Urinary bladder (tissue), 4 donors: ENCODE data around the gene OIP5. TPM values are rescaled to one million over a fixed set of nuclear protein-coding genes. Genes with fewer than 3 reads are reported as not detected.
A peak's percentile ranks its signal among the peaks of the same experiment; 100 is the strongest.

Experiments used
- DNase-seq: peaks from one replicate; pipeline ENCODE4 v3.0.0-alpha.2; 2015; ENCODE audit errors: extremely low spot score
- H3K27ac ChIP-seq: one replicate; pipeline ENCODE4 v1.5.1; 2013; ENCODE audit warnings: low read depth, mild to moderate bottlenecking, moderate library complexity
- H3K36me3 ChIP-seq: one replicate; pipeline ENCODE4 v1.6.1; 2013; ENCODE audit warnings: mild to moderate bottlenecking, moderate library complexity; ENCODE audit not compliant: insufficient read depth
- H3K4me1 ChIP-seq: one replicate; pipeline ENCODE4 v1.6.1; 2013; ENCODE audit warnings: mild to moderate bottlenecking, moderate library complexity; ENCODE audit not compliant: insufficient read depth
- H3K4me3 ChIP-seq: one replicate; pipeline ENCODE4 v1.5.1; 2013; ENCODE audit warnings: low read depth, low read length
- WGBS: extraction: QIAGEN DNeasy Blood & Tissue Kit; methylation state at CpG from one replicate; pipeline ENCODE4 v1.1.7; 2013; 5-methylcytosine and 5-hydroxymethylcytosine counted together
- polyA plus RNA-seq: library from polyadenylated mRNA; stranded (reverse); fragments of 200-250 nt; gene quantifications from one replicate; pipeline ENCODE4 v1.2.3, GENCODE V29; 2013
- total RNA-seq: library from RNA; depleted of rRNA; stranded (reverse); fragments of >200 nt; gene quantifications from one replicate; pipeline ENCODE4 v1.2.3, GENCODE V29; 2014
- donor health status: healthy with polysubstance abuse.
- donor health status: healthy.

The OIP5 gene
- total RNA-seq (6.1 TPM), polyA plus RNA-seq (1.4 TPM)

DNA sequence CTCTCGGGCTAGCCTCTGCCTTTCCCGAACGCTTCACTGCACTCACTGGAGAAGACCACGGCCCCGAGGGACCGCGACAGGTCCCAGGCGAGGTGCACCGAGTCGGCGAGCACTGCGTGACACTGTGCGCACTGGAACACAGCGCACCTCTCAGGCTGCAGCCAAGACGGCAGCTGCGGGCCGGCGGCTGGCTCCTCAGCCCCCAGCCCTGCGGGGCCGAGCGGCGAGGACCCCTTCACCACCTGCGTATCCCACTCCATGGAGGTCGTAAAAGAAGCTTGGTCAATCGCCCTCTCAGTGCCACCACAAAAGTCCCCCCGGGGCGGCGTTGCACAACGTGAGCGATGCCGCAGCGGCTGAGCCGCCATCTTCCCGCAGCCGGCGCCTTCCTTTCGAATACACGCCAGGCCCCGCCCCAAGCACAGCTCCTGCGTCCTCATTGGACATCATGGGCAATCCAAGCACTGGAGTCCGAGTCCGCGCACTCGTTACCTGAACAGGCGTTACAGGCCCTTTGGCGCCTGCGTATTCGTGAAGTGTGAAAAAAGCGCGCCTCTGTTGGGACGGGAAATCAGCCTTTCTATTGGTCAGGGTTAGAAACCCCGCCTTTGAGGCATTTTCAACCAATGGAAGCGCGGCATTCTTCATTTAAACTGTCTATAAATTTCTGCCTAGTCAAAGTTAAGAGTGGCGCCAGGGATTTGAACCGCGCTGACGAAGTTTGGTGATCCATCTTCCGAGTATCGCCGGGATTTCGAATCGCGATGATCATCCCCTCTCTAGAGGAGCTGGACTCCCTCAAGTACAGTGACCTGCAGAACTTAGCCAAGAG lies at the start of gene OIP5, which contains the start of gene NUSAP1:
Gene OIP5 (minus strand): TSS at position 398 of the 832 bp plus-strand sequence. CDS start 30 bp downstream, at position 368.
Gene NUSAP1 (plus strand): TSS at position 688 of the 832 bp plus-strand sequence. CDS start 77 bp downstream, at position 765.
- Histone ChIP-seq H3K4me3 (peak within 1 kb of the TSS; percentile 63), H3K4me1 (no peaks in the 10 kb centered on the region), H3K36me3 (no peaks in the 10 kb centered on the region), H3K27ac (no peak within 1 kb of the TSS)
- DNase-seq = peak; percentile 99
- under 1% methylated on average over 64 of the region's 64 CpGs for WGBS

DNA sequence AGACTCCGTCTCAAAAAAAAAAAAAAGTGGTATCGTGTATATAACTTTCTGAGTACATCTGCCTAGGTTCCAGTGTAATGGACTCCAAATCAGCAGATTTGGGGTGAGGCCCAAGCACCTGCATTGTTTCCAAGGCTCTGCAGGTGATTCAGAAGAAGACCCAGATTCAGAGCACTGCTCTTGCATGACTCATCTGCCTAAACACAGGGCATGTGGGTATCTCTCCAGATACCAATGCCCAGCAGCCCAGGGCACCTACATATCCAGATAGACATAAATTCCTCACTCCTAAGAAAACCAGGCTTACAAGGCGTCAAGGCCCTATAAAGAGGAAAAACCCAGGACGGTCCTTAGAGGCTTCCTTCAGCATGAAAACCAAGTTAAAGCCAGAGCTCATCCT lies 45.6 kb upstream of the OIP5 start:
- H3K36me3 ChIP-seq = no peaks in the 10 kb centered on the region
- 98% methylated on average over 4 of the region's 4 CpGs for WGBS

DNA sequence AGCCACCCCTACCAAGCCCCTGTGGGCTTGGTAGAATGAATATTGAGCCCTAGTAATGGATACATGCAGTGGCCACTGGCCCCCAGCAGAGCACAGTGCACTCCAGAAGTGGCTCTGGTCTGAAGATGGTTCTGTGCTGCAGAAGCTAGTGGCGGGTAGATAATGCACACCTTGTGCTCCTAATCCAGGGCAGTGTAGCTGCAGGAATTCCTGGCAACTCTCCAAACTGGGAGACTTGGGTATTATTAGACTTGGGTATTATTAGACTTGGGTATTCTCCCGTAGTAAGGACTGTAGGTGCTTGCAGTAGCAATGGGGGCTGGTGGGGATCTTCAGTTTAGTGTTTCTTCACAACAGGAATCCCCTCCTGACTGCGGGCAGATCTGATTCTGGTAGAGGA lies 35.0 kb upstream of the OIP5 start:
- no peak for DNase-seq
- H3K36me3 ChIP-seq = no peaks in the 10 kb centered on the region
- no peak overlapping the region for H3K27ac ChIP-seq
- 88% methylated on average over 3 of the region's 3 CpGs for WGBS
- no peak overlapping the region for H3K4me3 ChIP-seq
- H3K4me1 ChIP-seq = no peaks in the 10 kb centered on the region

More for the DNA sequence above, 45.6 kb upstream of the OIP5 start:
- DNase-seq = no peak
- H3K27ac ChIP-seq = no peak overlapping the region
- H3K4me1 ChIP-seq = no peaks in the 10 kb centered on the region
- H3K4me3 ChIP-seq = no peak overlapping the region

DNA sequence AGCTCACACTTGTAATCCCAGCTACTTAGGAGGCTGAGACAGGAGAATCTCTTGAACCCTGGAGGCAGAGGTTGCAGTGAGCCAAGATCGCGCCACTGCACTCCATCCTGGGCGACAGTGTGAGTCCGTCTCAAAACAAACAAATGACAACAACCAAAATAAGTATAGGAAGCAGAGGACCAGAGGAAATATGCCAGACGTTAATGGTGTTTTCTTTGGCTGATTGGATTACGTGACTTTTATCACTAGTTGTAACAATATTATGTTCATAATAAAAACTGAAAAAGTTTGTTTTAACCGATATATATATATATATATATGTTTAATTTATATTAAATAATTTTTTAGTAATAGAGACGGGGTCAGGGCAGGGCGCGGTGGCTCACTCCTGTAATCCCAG lies 22.0 kb upstream of the OIP5 start:
- DNase-seq = no peak
- Histone ChIP-seq H3K36me3 (no peaks in the 10 kb centered on the region), H3K4me1 (no peaks in the 10 kb centered on the region), H3K27ac (no peak overlapping the region), H3K4me3 (no peak overlapping the region)
- 95% methylated on average over 10 of the region's 10 CpGs for WGBS

DNA sequence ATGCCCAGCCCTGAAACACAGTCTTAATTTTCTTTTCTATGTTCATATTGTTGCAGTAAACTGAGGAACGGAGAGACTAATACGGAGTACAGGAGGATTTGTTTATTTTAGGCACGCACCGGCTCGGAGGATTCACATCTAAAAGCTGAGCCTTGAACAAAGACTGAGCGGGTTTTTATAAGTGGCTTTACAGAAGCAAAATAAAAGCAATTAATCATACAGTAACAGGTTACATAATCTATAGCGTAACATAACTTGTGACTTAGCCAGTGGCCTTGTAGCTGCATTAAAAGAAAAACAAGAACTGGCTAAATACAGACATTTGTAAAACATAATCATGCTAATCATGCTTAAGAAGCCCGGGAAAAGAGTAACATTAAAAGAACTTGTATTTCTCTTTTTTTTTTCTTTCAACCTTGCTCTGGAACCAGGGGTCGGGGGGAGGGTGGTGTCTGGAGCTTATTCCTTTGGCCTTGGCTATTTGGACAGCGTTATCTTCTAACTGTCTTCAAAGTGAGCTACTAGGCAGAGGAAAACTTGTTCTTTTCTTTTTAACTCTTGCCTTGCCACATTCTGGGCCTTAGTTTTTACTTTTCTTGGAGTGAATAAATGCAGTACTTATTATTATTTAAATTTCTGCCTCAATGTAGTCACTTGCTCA lies 17.8 kb upstream of the OIP5 start:
- 71% methylated on average over 10 of the region's 10 CpGs for WGBS
- H3K27ac ChIP-seq = no peak overlapping the region
- H3K4me3 ChIP-seq = no peak overlapping the region
- H3K4me1 ChIP-seq = no peaks in the 10 kb centered on the region
- no peaks in the 10 kb centered on the region for H3K36me3 ChIP-seq
- DNase-seq = no peak

DNA sequence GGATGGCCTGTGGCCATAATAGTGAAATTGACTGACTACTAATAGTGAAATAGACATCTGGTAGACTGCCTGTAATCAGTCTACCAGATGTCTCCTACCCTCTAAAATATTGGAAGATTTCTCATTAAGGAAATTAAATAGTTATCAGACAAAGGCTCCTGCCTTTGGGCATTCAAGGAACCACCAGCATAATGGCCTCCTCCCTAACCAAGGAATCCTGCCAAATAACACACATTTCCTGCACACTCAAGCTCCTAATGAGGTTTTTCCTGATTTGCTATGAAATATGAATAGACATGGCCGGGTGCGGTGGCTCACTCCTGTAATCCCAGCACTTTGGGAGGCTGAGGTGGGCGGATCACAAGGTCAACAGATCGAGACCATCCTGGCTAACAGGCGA lies 14.8 kb upstream of the OIP5 start:
- no peak for DNase-seq
- no peaks in the 10 kb centered on the region for H3K36me3 ChIP-seq
- WGBS = 94% methylated on average over 5 of the region's 5 CpGs
- H3K27ac ChIP-seq = no peak overlapping the region
- no peaks in the 10 kb centered on the region for H3K4me1 ChIP-seq
- H3K4me3 ChIP-seq = no peak overlapping the region

DNA sequence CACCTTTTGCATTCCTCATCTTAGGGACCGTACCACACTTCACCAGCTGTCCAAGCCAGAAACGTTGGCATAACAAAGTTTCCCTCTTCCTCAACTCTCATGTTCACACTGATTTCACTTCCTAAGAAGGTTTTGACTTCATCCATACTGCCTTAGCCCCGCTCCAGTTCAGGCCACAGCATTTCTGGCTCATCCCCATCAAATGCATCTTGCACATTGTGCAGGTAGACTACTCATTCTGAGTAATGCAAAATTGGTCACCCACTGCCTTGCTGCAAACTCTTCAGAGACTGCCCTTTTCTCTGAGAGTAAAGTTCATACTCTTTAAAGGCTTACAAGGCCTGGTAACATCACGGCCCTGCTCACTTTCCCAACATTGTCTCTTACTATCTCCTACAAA lies 9.1 kb upstream of the OIP5 start:
- Histone ChIP-seq H3K4me1 (no peaks in the 10 kb centered on the region), H3K36me3 (no peaks in the 10 kb centered on the region), H3K27ac (no peak overlapping the region), H3K4me3 (no peak overlapping the region)
- DNase-seq = no peak
- WGBS = 89% methylated on average over 4 of the region's 4 CpGs

DNA sequence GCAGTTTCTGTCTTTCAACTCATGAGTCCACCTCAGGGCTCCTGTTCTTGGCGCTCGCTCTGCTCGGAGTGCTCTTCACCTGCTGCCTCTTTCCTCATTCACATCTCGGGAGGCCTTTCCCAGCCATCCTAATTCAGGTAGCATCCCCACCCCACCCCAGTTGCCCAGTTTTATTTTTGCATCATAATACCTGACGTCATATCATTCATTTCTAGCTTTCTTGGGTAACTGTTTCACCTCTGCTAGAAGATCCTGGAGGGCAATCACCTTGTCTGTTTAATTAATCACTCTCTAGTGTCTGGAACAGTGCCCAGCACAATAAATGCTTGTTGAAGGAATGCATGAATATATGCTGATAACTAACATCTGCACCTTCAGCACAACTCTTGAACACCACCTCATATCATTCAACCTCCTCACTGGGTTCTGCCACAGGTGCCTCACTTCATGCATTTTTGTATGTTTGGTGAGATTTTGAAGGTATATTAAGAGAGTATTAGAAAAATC lies 7.9 kb upstream of the OIP5 start:
- Histone ChIP-seq H3K4me1 (no peaks in the 10 kb centered on the region), H3K36me3 (no peaks in the 10 kb centered on the region), H3K4me3 (no peak overlapping the region), H3K27ac (no peak overlapping the region)
- 96% methylated on average over 5 of the region's 5 CpGs for WGBS
- DNase-seq = no peak

DNA sequence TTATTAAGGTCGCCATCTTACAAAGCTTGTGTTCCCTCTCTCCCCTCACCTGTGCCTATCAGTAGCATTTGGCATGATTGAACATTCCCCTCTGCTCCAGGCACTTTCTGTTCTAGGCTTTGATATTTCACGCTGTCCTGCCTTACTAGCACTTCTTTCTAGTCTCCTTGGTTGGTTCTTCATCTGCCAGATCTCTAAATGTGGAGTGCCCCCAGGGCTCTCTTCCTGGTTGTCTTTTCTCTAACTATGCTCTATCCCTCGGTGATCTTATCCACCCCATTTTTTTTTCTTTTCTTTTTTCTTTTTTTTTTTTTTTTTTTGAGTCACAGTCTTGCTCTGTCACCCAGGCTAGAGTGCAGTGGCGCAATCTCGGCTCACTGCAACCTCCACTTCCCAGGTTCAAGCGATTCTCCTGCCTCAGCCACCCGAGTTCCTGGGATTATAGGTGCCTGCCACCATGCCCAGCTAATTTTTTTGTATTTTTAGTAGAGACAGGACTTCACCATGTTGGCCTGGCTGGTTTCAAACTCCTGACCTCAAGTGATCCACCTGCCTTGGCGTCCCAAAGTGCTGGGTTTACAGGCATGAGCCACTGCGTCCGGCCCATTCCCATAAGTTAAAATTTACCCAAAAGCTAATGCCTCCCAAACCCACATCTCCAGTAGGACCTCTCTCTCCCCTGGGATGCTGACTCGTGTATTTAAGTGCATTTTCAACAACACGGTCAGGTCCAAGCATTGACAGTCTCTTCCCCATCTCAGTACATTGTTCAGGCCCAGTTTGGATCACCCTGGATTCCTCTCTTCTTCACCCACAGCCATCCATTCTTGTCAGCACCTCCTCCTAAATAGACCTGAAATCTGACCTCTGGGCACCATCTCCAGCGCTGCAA lies 5.5 kb upstream of the OIP5 start:
- WGBS = 87% methylated on average over 13 of the region's 13 CpGs
- H3K27ac ChIP-seq = no peak overlapping the region

DNA sequence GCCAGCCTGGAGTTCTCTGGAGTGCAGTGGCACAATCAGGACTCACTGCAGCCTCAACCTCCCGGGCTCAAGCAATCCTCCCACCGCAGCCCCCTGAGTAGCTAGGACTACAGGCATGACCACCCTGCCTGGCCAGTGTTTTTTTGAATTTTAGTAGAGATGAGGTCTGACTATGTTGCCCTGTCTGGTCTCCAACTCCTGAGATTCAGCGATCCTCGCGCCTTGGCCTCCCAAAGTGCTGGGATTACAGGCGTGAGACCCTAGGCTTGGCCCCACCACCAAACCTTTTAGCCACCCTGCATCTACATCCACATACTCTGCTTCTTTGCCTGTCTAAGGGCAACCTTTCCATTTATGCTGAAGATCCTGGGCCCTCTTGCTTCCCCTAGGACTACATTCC lies 4.7 kb upstream of the OIP5 start:
- DNase-seq = no peak
- no peak overlapping the region for H3K27ac ChIP-seq
- no peaks in the 10 kb centered on the region for H3K36me3 ChIP-seq
- H3K4me3 ChIP-seq = no peak overlapping the region
- WGBS = 98% methylated on average over 6 of the region's 6 CpGs
- no peaks in the 10 kb centered on the region for H3K4me1 ChIP-seq

More for the DNA sequence above, 5.5 kb upstream of the OIP5 start:
- Histone ChIP-seq H3K4me3 (no peak overlapping the region), H3K4me1 (no peaks in the 10 kb centered on the region), H3K36me3 (no peaks in the 10 kb centered on the region)
- no peak for DNase-seq

DNA sequence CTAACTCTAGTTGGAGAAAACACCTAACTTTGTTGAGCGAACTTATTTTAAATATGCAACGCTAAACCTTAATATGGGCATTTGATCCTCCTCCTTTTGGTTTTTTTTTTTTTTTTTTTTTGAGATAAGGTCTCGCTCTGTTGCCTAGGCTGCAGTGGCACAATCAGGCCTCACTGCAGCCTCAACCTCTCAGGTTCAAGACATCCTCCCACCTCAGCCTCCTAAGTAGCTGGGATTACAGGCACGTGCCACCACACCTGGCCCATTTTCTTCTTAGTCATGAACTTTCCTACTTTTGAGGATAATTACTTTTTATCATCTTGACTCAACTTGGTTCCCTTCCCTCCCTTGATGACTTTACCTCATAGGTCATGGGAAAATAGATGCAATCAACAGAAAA lies 4.2 kb upstream of the OIP5 start:
- H3K27ac ChIP-seq = no peak overlapping the region
- WGBS = 93% methylated on average over 4 of the region's 4 CpGs
- no peak for DNase-seq

DNA sequence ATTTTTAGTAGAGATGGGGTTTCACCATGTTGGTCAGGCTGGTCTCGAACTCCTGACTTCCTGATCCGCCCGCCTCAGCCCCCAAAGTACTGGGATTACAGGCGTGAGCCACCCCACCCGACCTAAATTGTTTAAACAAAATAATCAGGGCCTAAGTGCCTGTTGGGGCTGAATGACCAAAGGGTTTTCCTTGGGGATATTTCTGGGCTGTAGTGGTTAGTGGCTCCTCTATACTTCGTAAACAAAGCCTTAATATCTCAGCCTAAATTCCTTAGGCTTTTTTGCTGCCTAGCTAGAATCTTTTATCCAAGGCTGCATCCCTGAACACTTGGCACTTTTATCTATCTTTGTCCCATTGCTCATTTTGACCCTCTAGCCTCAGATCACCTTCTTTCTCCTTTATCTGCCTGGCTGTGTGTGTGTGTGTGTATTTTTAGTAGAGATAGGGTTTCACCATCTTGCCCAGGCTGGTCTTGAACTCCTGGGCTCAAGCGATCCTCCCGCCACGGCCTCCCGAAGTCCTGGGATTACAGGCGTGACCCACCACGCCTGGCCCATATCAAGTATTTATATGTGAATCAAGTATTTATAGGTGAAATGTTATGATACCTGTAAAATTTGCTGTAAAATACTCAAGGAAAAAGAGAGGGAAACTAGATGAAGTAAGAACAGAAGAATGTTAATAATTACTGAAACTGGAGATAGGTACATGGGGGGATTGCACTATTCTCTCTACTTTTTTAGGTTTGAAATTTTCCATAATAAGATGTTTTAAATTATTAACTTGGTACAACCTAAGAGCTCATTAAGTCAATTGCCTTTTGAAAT lies 2.1 kb upstream of the OIP5 start:
- Histone ChIP-seq H3K27ac (no peak overlapping the region), H3K4me1 (no peaks in the 10 kb centered on the region), H3K36me3 (no peaks in the 10 kb centered on the region), H3K4me3 (no peak overlapping the region)
- WGBS = 88% methylated on average over 12 of the region's 12 CpGs
- DNase-seq = no peak

More for the DNA sequence above, 4.2 kb upstream of the OIP5 start:
- H3K36me3 ChIP-seq = no peaks in the 10 kb centered on the region
- H3K4me3 ChIP-seq = no peak overlapping the region
- no peaks in the 10 kb centered on the region for H3K4me1 ChIP-seq
